Measurements from ENCODE around the gene ARHGEF28. TPM values are rescaled to one million over a fixed set of nuclear protein-coding genes. Genes with fewer than 3 reads are reported as not detected.

The ARHGEF28 gene
- total RNA-seq, 4 donors from 2014 or later: 30.9 to 54.7 (median 36.2) TPM

- intact Hi-C loops (cut with DNase I; ENCODE audit: low total_unique reads): no loop called here
- TF ChIP-seq, protein P1, sequence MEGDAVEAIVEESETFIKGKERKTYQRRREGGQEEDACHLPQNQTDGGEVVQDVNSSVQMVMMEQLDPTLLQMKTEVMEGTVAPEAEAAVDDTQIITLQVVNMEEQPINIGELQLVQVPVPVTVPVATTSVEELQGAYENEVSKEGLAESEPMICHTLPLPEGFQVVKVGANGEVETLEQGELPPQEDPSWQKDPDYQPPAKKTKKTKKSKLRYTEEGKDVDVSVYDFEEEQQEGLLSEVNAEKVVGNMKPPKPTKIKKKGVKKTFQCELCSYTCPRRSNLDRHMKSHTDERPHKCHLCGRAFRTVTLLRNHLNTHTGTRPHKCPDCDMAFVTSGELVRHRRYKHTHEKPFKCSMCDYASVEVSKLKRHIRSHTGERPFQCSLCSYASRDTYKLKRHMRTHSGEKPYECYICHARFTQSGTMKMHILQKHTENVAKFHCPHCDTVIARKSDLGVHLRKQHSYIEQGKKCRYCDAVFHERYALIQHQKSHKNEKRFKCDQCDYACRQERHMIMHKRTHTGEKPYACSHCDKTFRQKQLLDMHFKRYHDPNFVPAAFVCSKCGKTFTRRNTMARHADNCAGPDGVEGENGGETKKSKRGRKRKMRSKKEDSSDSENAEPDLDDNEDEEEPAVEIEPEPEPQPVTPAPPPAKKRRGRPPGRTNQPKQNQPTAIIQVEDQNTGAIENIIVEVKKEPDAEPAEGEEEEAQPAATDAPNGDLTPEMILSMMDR (IDR thresholded peaks at IDR 0.05): no peak
- no peak for TF ChIP-seq POLR2A (IDR thresholded peaks at IDR 0.05)
- no peak for DNase-seq (ENCODE audit: low spot score in 2 of 2)
- no peak overlapping the region for H3K4me3 ChIP-seq (ENCODE audit: low read depth, poor library complexity, severe bottlenecking)
- WGBS, 2 donors: 59 to 67% methylated on average over 9 of the region's 9 CpGs
Observed at GRCh38 chr5:73947906-73948640, 322.1 kb downstream of the ARHGEF28 start.

DNA sequence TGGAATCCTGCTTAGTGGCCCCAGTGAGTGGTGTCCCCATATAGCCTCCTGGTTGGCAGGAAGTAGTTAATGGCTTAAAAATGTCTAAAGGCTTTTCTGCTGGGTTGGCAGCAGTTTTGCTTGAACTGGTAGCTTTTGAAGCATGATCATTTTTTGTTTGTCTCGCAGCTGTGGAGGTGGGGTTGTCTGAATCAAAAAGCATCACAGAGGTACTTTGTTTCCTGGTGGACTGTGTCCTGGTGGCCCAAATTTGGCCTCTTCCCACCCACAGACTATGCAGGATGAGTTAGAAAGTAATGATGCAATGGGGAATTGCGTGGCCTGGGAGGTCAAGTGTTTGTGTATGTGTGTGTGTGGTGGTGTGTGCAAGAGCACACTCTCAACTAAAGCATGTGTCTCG lies 322.7 kb downstream of the ARHGEF28 start:
- intact Hi-C loops (cut with DNase I; ENCODE audit: low total_unique reads): no loop called here
- 55 to 59% methylated on average over 3 of the region's 3 CpGs for WGBS, 2 donors
- DNase-seq (ENCODE audit: low spot score in 2 of 2): no peak
- TF ChIP-seq POLR2A (IDR thresholded peaks at IDR 0.05): no peak
- TF ChIP-seq, protein P1 (IDR thresholded peaks at IDR 0.05): no peak
- H3K4me3 ChIP-seq (ENCODE audit: low read depth, poor library complexity, severe bottlenecking): no peak overlapping the region

DNA sequence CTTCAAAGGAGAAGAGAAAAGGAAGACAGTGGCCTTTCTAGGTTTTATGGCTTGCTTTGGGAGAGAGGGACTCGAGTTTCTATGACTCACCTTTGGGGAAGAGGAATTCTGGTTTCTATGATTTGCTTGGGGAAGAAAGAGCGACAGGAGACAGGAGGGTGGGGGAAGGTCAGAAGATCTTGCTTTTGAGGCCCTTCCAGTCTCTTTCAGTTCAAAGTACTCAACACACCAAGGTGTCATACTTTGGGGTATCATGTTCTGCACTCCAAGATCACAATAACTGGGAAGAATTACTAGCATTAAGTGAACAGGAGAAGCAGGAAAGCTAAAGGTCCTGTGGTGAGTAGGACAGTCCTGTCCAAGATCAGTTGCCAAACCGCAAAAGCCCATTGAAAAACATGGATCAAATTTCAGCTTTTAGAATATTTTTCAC lies 324.5 kb downstream of the ARHGEF28 start:
- H3K4me3 ChIP-seq (ENCODE audit: low read depth, poor library complexity, severe bottlenecking): no peak overlapping the region
- no peak for DNase-seq (ENCODE audit: low spot score in 2 of 2)
- intact Hi-C loops (cut with DNase I; ENCODE audit: low total_unique reads): no loop called here
- TF ChIP-seq POLR2A (IDR thresholded peaks at IDR 0.05): no peak
- 51 to 93% methylated on average over 3 of the region's 3 CpGs for WGBS, 2 donors

- no peak for TF ChIP-seq POLR2A (IDR thresholded peaks at IDR 0.05)
- TF ChIP-seq, protein P1 (IDR thresholded peaks at IDR 0.05): no peak
- 87 to 88% methylated on average over 3 of the region's 3 CpGs for WGBS, 2 donors
- DNase-seq (ENCODE audit: low spot score in 2 of 2): no peak
- intact Hi-C loops (cut with DNase I; ENCODE audit: low total_unique reads): no loop called here
- no peak overlapping the region for H3K4me3 ChIP-seq (ENCODE audit: low read depth, poor library complexity, severe bottlenecking)
Observed at GRCh38 chr5:73950912-73951430, 325.0 kb downstream of the ARHGEF28 start.

- DNase-seq (ENCODE audit: low spot score in 2 of 2): no peak
- TF ChIP-seq, protein P1 (IDR thresholded peaks at IDR 0.05): no peak
- TF ChIP-seq POLR2A (IDR thresholded peaks at IDR 0.05): no peak
- H3K4me3 ChIP-seq (ENCODE audit: low read depth, poor library complexity, severe bottlenecking): no peak overlapping the region
- intact Hi-C loops (cut with DNase I; ENCODE audit: low total_unique reads): no loop called here
- 39 to 53% methylated on average over 3 of the region's 3 CpGs for WGBS, 2 donors
Observed at GRCh38 chr5:73952872-73953271, 326.9 kb downstream of the ARHGEF28 start.

- TF ChIP-seq, protein P1 (IDR thresholded peaks at IDR 0.05): no peak
- TF ChIP-seq POLR2A (IDR thresholded peaks at IDR 0.05): no peak
- no peak for DNase-seq (ENCODE audit: low spot score in 2 of 2)
- H3K4me3 ChIP-seq (ENCODE audit: low read depth, poor library complexity, severe bottlenecking): no peak overlapping the region
- intact Hi-C loops (cut with DNase I; ENCODE audit: low total_unique reads): no loop called here
- WGBS, 2 donors: 92% methylated on average over 2 of the region's 2 CpGs
Observed at GRCh38 chr5:73954381-73954780, 328.4 kb downstream of the ARHGEF28 start.
